ENCODE results near the gene KCNMB4. TPM values are rescaled to one million over a fixed set of nuclear protein-coding genes. Genes with fewer than 3 reads are reported as not detected.
"Not testable (repeated sequence)": the region's sequence is repeated elsewhere in the genome, so short reads cannot be mapped to it uniquely, and the experiment has no call there.

The KCNMB4 gene
- total RNA-seq, 2 experiments from 2014 or later, result 0.34 to 0.60 TPM

DNA sequence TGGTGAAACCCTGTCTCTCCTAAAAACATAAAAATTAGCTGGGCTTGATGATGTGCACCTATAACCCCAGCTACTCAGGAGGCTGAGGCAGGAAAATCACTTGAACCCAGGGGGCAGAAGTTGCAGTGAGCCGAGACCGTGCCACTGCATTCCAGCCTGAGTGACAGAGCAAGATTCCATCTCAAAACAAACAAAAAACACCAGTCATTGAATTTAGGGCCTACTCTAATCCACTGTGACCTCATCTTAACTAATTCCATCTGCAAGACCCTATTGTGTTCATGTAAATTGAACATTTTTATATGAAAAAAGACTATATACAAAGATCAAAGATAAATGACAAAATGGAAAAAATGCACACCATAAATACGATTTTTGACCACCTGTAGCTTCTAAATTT, 17.8 kb downstream of the KCNMB4 start:
- Mint-ChIP-seq H3K4me3 (no peak overlapping the region), H3K27me3 (ENCODE audit: low read depth) (no peaks in the 10 kb centered on the region), H3K4me1 (ENCODE audit: low read depth) (peaks cover 6% of the 10 kb centered on the region), H3K9me3 (ENCODE audit: insufficient read depth) (no peaks in the 10 kb centered on the region), H3K36me3 (ENCODE audit: low read depth) (no peaks in the 10 kb centered on the region), H3K27ac (no peak overlapping the region)
- no peak for ATAC-seq
- no peak for DNase-seq
- CTCF ChIA-PET, result no interaction called here
- POLR2A ChIA-PET, result no interaction called here

DNA sequence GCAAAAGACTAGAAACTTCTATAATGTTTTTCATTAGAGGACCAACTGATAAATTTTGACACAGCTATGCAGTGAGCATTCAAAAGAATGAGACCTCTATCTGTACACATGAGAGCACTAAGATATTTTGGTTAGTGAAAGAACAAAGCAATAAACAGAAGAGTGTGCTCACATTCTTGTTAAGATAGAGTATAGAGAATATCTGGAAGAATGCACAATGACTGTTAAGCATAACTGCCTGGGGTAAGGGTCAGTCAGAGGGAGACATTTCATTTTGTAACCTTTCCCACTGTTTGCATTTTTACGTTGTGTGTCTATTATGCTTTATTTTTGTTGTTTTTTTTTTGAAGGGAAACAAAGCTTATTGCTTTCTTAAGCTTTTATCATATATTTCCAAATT, 20.7 kb downstream of the KCNMB4 start:
- no peak overlapping the region for H3K27ac Mint-ChIP-seq
- H3K9me3 Mint-ChIP-seq (ENCODE audit: insufficient read depth), result peaks cover 3% of the 10 kb centered on the region
- H3K36me3 Mint-ChIP-seq (ENCODE audit: low read depth), result no peaks in the 10 kb centered on the region
- no peak overlapping the region for H3K4me3 Mint-ChIP-seq
- no peaks in the 10 kb centered on the region for H3K4me1 Mint-ChIP-seq (ENCODE audit: low read depth)
- ChIA-PET POLR2A (no interaction called here), CTCF (no interaction called here)
- DNase-seq (no peak), ATAC-seq (no peak)
- H3K27me3 Mint-ChIP-seq (ENCODE audit: low read depth), result no peaks in the 10 kb centered on the region

DNA sequence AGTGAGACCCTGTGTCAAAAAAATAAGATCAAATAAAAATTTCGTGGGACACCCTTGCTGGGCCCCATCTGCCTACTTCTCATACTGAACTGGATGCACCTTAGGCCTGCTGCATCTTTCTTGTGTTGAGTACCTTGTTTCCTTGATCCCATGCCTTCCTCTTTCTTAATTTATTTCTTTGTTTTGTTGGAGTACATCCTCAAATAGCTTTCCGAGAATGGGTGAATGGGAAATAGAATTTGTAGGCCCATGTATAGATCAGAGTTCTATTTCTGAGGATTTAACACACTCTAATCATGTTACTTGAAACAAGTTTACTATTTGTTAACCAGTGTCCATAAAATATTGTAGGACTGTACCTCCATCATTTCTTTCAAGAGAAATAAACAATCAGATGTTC, 23.6 kb downstream of the KCNMB4 start:
- Mint-ChIP-seq H3K36me3 (ENCODE audit: low read depth) (no peaks in the 10 kb centered on the region), H3K27ac (no peak overlapping the region)

DNA sequence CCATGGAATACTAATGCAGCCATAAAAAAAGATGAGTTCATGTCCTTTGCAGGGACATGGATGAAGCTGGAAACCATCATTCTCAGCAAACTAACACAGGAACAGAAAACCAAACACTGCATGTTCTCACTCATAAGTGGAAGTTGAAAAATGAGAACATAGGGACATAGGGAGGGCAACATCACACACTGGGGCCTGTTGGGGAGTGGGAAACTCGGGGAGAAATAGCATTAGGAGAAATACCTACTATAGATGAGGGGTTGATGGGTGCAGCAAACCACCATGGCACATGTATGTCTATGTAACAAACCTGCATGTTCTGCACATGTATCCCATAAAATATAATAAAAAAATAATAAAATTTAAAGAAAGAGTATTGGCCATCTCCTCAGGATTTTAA, 26.5 kb downstream of the KCNMB4 start:
- H3K4me1 Mint-ChIP-seq (ENCODE audit: low read depth); DNase-seq; H3K9me3 Mint-ChIP-seq (ENCODE audit: insufficient read depth); POLR2A ChIA-PET; H3K4me3 Mint-ChIP-seq; H3K36me3 Mint-ChIP-seq (ENCODE audit: low read depth); CTCF ChIA-PET; ATAC-seq; H3K27me3 Mint-ChIP-seq (ENCODE audit: low read depth); H3K27ac Mint-ChIP-seq: not testable (repeated sequence)

More for the DNA sequence above, 23.6 kb downstream of the KCNMB4 start:
- ChIA-PET POLR2A (no interaction called here), CTCF (no interaction called here)
- Mint-ChIP-seq H3K4me1 (ENCODE audit: low read depth) (no peaks in the 10 kb centered on the region), H3K9me3 (ENCODE audit: insufficient read depth) (peaks cover 3% of the 10 kb centered on the region), H3K27me3 (ENCODE audit: low read depth) (no peaks in the 10 kb centered on the region), H3K4me3 (no peak overlapping the region)
- DNase-seq (no peak), ATAC-seq (no peak)

DNA sequence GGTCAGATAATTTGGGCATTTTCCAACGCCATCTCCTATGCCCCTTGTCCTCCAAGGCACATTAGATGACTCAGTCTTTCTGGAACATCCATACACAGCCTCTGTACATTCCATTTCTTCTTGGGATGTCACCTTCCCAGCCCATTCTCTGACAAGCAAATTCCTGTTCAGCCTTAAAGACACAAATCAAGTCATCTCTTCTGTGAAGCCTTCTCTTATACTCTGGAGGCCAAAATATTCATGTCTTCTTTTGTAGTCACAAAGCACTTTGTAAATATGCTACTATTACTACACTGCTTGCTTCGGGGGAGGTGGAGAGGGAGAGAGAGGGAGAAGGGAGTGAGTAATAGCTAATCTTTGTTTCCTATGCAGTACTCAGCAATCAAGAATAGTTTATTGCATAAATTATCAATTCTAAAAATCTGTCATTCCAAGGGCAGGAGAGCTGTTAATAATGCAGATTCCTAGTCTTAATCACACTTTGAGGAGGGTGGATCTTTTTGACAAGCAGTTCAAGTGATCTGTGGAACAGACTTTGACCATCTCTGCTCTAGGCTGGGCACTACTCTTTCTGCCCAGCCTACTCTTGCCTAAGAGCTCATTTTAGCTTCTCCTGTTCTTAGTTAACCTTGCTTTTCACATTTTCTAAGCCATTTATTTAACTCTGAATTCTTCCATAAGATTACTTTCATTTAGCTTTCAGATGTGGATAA, 27.9 kb downstream of the KCNMB4 start:
- Mint-ChIP-seq H3K4me3 (no peak overlapping the region), H3K36me3 (ENCODE audit: low read depth) (no peaks in the 10 kb centered on the region), H3K9me3 (ENCODE audit: insufficient read depth) (peaks cover 3% of the 10 kb centered on the region), H3K27ac (no peak overlapping the region), H3K27me3 (ENCODE audit: low read depth) (no peaks in the 10 kb centered on the region), H3K4me1 (ENCODE audit: low read depth) (no peaks in the 10 kb centered on the region)
- POLR2A ChIA-PET, result no interaction called here
- DNase-seq, result no peak
- CTCF ChIA-PET, result no interaction called here
- no peak for ATAC-seq

DNA sequence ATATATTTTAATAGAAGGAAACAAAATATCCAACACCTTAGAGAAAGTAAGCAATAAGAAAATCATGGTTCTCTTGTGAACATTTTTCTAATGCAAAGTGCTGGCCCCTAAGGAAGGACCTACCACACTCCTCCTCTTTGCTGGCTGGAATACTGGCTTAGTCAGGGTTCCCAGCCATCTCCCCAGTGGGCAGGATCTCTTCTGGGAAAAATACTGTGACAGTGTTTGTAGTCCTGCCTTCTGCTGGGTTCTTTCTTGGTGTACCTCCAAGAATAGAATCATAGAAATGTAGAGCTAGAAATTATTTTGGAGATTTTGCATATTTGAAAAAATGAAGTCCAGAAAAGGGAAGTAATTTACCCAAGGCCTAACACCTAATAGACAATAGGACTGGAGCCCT, 31.9 kb downstream of the KCNMB4 start:
- H3K4me3 Mint-ChIP-seq, result no peak overlapping the region
- H3K36me3 Mint-ChIP-seq (ENCODE audit: low read depth), result no peaks in the 10 kb centered on the region
- CTCF ChIA-PET, result no interaction called here
- POLR2A ChIA-PET, result no interaction called here
- DNase-seq, result no peak
- no peaks in the 10 kb centered on the region for H3K9me3 Mint-ChIP-seq (ENCODE audit: insufficient read depth)
- ATAC-seq, result no peak
- H3K27ac Mint-ChIP-seq, result no peak overlapping the region
- no peaks in the 10 kb centered on the region for H3K27me3 Mint-ChIP-seq (ENCODE audit: low read depth)
- no peaks in the 10 kb centered on the region for H3K4me1 Mint-ChIP-seq (ENCODE audit: low read depth)

DNA sequence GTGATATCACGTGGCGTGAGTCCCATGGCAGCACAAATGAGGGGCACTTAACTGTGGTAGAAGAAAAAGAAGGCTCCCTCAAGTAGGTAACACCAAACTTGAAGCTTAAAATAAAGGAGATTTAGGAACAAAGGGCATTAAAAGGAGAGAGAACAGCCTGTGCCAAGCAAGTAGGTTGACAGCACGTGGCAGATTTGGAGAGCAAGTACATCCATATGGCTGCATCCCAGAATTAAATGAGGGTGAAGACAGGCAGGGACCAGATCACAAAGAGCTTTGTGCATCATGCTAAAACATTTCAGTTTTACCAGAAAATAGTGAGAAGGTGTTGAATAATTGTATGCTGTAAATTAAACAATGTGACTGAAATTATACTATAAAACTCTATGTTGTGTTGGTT, 32.8 kb downstream of the KCNMB4 start:
- no peaks in the 10 kb centered on the region for H3K4me1 Mint-ChIP-seq (ENCODE audit: low read depth)
- ChIA-PET CTCF (no interaction called here), POLR2A (no interaction called here)
- DNase-seq (no peak), ATAC-seq (no peak)
- H3K27me3 Mint-ChIP-seq (ENCODE audit: low read depth), result no peaks in the 10 kb centered on the region
- no peak overlapping the region for H3K27ac Mint-ChIP-seq
- H3K4me3 Mint-ChIP-seq, result no peak overlapping the region
- H3K36me3 Mint-ChIP-seq (ENCODE audit: low read depth), result no peaks in the 10 kb centered on the region
- H3K9me3 Mint-ChIP-seq (ENCODE audit: insufficient read depth), result no peaks in the 10 kb centered on the region

DNA sequence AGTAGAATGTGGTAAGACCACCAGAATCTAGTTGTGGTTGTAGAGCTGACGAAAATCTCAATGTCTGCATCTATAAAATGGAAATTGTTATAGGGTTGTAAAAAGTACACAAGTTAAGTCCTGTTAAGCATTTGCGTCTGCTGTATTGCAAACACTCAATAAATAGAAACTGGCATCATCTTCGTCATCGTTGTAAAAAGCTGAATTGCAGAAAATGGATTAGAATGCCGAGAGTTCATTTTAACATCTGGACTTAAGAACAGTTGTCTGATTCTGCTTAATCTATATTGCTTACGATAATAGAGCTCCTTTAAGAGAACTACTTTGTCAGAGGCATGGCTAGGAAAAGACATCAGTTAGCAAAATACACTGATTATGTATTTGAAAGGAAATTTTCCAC, 33.2 kb downstream of the KCNMB4 start:
- no peaks in the 10 kb centered on the region for H3K36me3 Mint-ChIP-seq (ENCODE audit: low read depth)
- ChIA-PET CTCF (interaction anchor here (0.8 kb wide), 1 partner anchor 34 kb away, joined by 3 read pairs; no protein-coding TSS in a partner anchor), POLR2A (no interaction called here)
- H3K27ac Mint-ChIP-seq, result no peak overlapping the region
- H3K27me3 Mint-ChIP-seq (ENCODE audit: low read depth), result no peaks in the 10 kb centered on the region
- no peak for DNase-seq
- H3K4me3 Mint-ChIP-seq, result no peak overlapping the region
- ATAC-seq, result no peak
- H3K9me3 Mint-ChIP-seq (ENCODE audit: insufficient read depth), result no peaks in the 10 kb centered on the region
- no peaks in the 10 kb centered on the region for H3K4me1 Mint-ChIP-seq (ENCODE audit: low read depth)

DNA sequence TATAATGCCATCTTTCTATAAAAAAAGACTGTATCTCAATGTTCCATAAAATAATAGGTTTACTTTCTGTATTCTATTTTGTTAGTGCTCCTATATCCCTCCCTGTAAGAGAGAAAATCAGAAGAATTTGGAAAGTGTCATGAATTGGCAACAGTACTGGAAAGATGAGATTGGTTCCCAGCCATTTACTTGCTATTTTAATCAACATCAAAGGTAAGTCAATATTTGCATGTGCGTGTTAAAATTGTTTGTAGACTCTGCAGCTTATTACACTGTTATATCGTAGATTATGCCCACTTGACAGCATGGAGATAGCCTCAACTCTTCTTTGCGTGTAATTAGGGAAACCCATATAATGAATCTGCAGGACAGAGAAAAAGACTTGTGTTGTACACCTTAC, 34.0 kb downstream of the KCNMB4 start:
- CTCF ChIA-PET, result no interaction called here

DNA sequence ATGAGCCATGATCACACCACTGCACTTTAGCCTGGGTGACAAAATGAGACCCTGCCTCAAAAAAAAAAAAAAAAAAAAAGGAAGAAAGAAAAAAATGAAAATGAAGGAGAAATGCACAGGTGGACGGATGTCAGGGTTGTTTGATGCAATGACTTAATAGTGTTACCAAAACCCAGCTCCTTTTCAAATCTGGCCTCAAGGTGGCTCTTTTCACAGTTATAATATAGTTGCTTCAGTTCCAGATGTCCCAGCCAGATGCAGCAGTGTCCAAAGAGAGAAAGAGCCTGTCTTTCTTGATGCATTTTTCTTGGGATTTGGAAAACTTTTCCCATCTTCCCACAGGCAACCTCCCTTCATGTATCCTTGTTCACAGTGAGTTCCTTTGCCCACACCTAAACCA, 36.5 kb downstream of the KCNMB4 start:
- CTCF ChIA-PET, result no interaction called here
- DNase-seq, result no peak

More for the DNA sequence above, 34.0 kb downstream of the KCNMB4 start:
- no peak overlapping the region for H3K4me3 Mint-ChIP-seq
- no peaks in the 10 kb centered on the region for H3K27me3 Mint-ChIP-seq (ENCODE audit: low read depth)
- DNase-seq (no peak), ATAC-seq (no peak)
- H3K36me3 Mint-ChIP-seq (ENCODE audit: low read depth), result no peaks in the 10 kb centered on the region
- no peak overlapping the region for H3K27ac Mint-ChIP-seq
- POLR2A ChIA-PET, result no interaction called here
- no peaks in the 10 kb centered on the region for H3K4me1 Mint-ChIP-seq (ENCODE audit: low read depth)
- no peaks in the 10 kb centered on the region for H3K9me3 Mint-ChIP-seq (ENCODE audit: insufficient read depth)

DNA sequence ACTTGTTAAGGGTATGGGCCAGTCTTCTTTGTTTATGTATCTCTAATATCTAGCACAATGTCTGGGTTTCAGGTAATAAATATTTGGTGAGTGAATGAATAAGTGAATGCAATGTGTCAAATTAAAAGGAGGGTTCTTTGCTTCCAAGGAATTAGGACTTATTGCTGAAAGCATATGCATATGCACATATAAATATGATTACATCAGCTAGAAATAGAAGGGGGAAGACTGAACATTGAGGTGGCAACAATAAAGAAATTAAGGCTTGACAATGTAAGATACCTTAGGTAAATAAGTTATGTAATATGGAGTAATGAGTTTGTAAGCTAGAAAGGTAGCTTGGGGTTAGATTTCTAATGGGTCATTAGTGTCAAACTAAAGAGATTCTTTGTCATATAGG, 37.7 kb downstream of the KCNMB4 start:
- ATAC-seq (no peak), DNase-seq (no peak)
- H3K27ac Mint-ChIP-seq, result no peak overlapping the region
- H3K27me3 Mint-ChIP-seq (ENCODE audit: low read depth), result no peaks in the 10 kb centered on the region
- H3K36me3 Mint-ChIP-seq (ENCODE audit: low read depth), result no peaks in the 10 kb centered on the region
- H3K4me1 Mint-ChIP-seq (ENCODE audit: low read depth), result no peaks in the 10 kb centered on the region
- ChIA-PET POLR2A (no interaction called here), CTCF (no interaction called here)
- no peak overlapping the region for H3K4me3 Mint-ChIP-seq
- no peaks in the 10 kb centered on the region for H3K9me3 Mint-ChIP-seq (ENCODE audit: insufficient read depth)

More for the DNA sequence above, 36.5 kb downstream of the KCNMB4 start:
- ATAC-seq, result no peak
- POLR2A ChIA-PET, result no interaction called here
- Mint-ChIP-seq H3K4me3 (no peak overlapping the region), H3K27me3 (ENCODE audit: low read depth) (no peaks in the 10 kb centered on the region), H3K27ac (no peak overlapping the region), H3K4me1 (ENCODE audit: low read depth) (no peaks in the 10 kb centered on the region), H3K36me3 (ENCODE audit: low read depth) (no peaks in the 10 kb centered on the region), H3K9me3 (ENCODE audit: insufficient read depth) (no peaks in the 10 kb centered on the region)

DNA sequence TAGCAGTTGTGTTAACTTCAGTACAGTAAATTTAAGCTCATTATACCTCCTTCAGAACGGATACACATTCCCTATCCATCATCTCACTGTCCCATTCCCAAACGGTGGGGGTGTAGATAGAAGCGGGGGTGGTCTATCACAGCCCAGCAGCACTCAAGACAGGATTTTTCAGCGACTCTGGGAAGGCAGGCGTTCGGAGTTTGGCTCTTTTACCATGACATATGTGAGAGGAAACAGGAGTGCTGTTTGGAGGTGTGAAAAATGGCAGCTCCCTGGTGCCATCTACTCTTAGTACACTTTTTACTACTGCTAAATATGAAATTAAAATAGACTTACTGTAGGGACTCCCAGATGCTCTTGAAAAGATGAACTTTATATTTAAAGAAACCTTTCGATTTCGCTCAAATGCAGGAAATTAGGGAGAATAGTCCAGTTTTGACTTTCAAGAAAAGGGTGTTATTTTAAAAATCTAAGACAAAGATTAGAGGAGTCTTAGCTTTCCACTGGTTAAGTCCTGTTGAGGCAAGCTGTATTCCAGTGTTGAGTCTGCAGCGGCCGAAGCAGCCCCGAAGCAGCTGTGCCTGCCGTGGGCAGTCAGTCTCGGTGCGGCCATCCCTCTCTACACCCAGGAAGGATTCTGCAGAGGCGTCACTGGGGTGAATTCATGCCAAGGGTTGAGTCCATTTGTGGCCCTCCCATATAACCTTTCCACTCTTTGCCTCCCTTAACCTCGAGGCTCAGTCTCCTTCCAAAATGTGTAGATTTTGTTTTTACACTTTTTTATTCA, 42.1 kb downstream of the KCNMB4 start:
- DNase-seq (no peak), ATAC-seq (no peak)
- ChIA-PET POLR2A (no interaction called here), CTCF (no interaction called here)
- no peaks in the 10 kb centered on the region for H3K36me3 Mint-ChIP-seq (ENCODE audit: low read depth)
- H3K4me1 Mint-ChIP-seq (ENCODE audit: low read depth), result no peaks in the 10 kb centered on the region
- no peak overlapping the region for H3K4me3 Mint-ChIP-seq
- no peak overlapping the region for H3K27ac Mint-ChIP-seq
- H3K9me3 Mint-ChIP-seq (ENCODE audit: insufficient read depth), result no peaks in the 10 kb centered on the region
- H3K27me3 Mint-ChIP-seq (ENCODE audit: low read depth), result no peaks in the 10 kb centered on the region

All from activated CD8-positive, alpha-beta T cell treated with anti-CD3 and anti-CD28 coated beads, Interleukin-2, amount 10 ng/mL, durations not matched to agents 7 days and 5 days (primary cell).